Stimulated activated naive CD8-positive, alpha-beta T cell treated with anti-CD3 and anti-CD28 coated beads, Interleukin-15, Interleukin-2, amounts not matched to agents 100 ng/mL and 50 ng/mL, for 24 hours (primary cell): ENCODE data around the gene HOXA6.

Experiments used
- H3K27ac Mint-ChIP-seq: one replicate; pipeline ENCODE4 v1.8.0; 2021; ENCODE audit warnings: mild to moderate bottlenecking, mixed read lengths
- H3K27me3 Mint-ChIP-seq: one replicate; pipeline ENCODE4 v1.8.0; 2021; ENCODE audit warnings: mixed read lengths
- H3K36me3 Mint-ChIP-seq: one replicate; pipeline ENCODE4 v1.8.0; 2021; ENCODE audit warnings: low read depth, mixed read lengths
- H3K4me1 Mint-ChIP-seq: one replicate; pipeline ENCODE4 v1.8.0; 2021; ENCODE audit warnings: low read depth, mixed read lengths
- H3K4me3 Mint-ChIP-seq: one replicate; pipeline ENCODE4 v1.8.0; 2021; ENCODE audit warnings: mild to moderate bottlenecking, mixed read lengths
- H3K9me3 Mint-ChIP-seq: one replicate; pipeline ENCODE4 v1.8.0; 2021; ENCODE audit warnings: mixed read lengths

HOXA6 gene

GRCh38 chr7:27179503-27180430 lies 32.2 kb upstream of the HOXA6 start:
- peaks cover 19% of the 10 kb centered on the region for H3K4me1 Mint-ChIP-seq

GRCh38 chr7:27179030-27179429 lies 31.5 kb upstream of the HOXA6 start:
- no peaks in the 10 kb centered on the region for H3K9me3 Mint-ChIP-seq
- no peaks in the 10 kb centered on the region for H3K36me3 Mint-ChIP-seq
- H3K4me1 Mint-ChIP-seq, result peaks cover 18% of the 10 kb centered on the region
- H3K4me3 Mint-ChIP-seq, result no peak overlapping the region
- peaks cover 73% of the 10 kb centered on the region for H3K27me3 Mint-ChIP-seq
- H3K27ac Mint-ChIP-seq, result no peak overlapping the region

More at GRCh38 chr7:27179503-27180430, 32.2 kb upstream of the HOXA6 start:
- Mint-ChIP-seq H3K4me3 (peak overlapping the region; percentile 4), H3K27ac (no peak overlapping the region), H3K9me3 (no peaks in the 10 kb centered on the region), H3K27me3 (peaks cover 74% of the 10 kb centered on the region), H3K36me3 (no peaks in the 10 kb centered on the region)

- H3K27me3 Mint-ChIP-seq, result peaks cover 68% of the 10 kb centered on the region
- no peaks in the 10 kb centered on the region for H3K36me3 Mint-ChIP-seq
- H3K9me3 Mint-ChIP-seq, result no peaks in the 10 kb centered on the region
- no peak overlapping the region for H3K27ac Mint-ChIP-seq
- H3K4me3 Mint-ChIP-seq, result no peak overlapping the region
- H3K4me1 Mint-ChIP-seq, result peaks cover 13% of the 10 kb centered on the region
Observed at GRCh38 chr7:27178366-27178765, 30.8 kb upstream of the HOXA6 start.

GRCh38 chr7:27177795-27178320 lies 30.3 kb upstream of the HOXA6 start:
- peaks cover 65% of the 10 kb centered on the region for H3K27me3 Mint-ChIP-seq
- H3K9me3 Mint-ChIP-seq, result no peaks in the 10 kb centered on the region
- H3K36me3 Mint-ChIP-seq, result no peaks in the 10 kb centered on the region
- no peak overlapping the region for H3K27ac Mint-ChIP-seq
- peaks cover 13% of the 10 kb centered on the region for H3K4me1 Mint-ChIP-seq
- H3K4me3 Mint-ChIP-seq, result no peak overlapping the region

- Mint-ChIP-seq H3K9me3 (no peaks in the 10 kb centered on the region), H3K27ac (no peak overlapping the region), H3K4me3 (no peak overlapping the region), H3K36me3 (no peaks in the 10 kb centered on the region), H3K27me3 (peaks cover 63% of the 10 kb centered on the region), H3K4me1 (peaks cover 16% of the 10 kb centered on the region)
Observed at GRCh38 chr7:27176962-27177794, 29.6 kb upstream of the HOXA6 start.

GRCh38 chr7:27176524-27176845 lies 28.9 kb upstream of the HOXA6 start:
- H3K4me3 Mint-ChIP-seq, result no peak overlapping the region
- H3K27ac Mint-ChIP-seq, result no peak overlapping the region
- H3K9me3 Mint-ChIP-seq, result no peaks in the 10 kb centered on the region
- H3K4me1 Mint-ChIP-seq, result peaks cover 23% of the 10 kb centered on the region
- no peaks in the 10 kb centered on the region for H3K36me3 Mint-ChIP-seq
- peaks cover 65% of the 10 kb centered on the region for H3K27me3 Mint-ChIP-seq

- no peak overlapping the region for H3K27ac Mint-ChIP-seq
- peaks cover 25% of the 10 kb centered on the region for H3K4me1 Mint-ChIP-seq
- H3K4me3 Mint-ChIP-seq, result no peak overlapping the region
- no peaks in the 10 kb centered on the region for H3K9me3 Mint-ChIP-seq
- H3K27me3 Mint-ChIP-seq, result peaks cover 66% of the 10 kb centered on the region
- H3K36me3 Mint-ChIP-seq, result no peaks in the 10 kb centered on the region
Observed at GRCh38 chr7:27175626-27176523, 28.3 kb upstream of the HOXA6 start.

GRCh38 chr7:27174874-27175625 lies 27.5 kb upstream of the HOXA6 start:
- H3K9me3 Mint-ChIP-seq, result no peaks in the 10 kb centered on the region
- no peak overlapping the region for H3K27ac Mint-ChIP-seq
- H3K4me3 Mint-ChIP-seq, result peak overlapping the region; percentile 41
- H3K36me3 Mint-ChIP-seq, result no peaks in the 10 kb centered on the region
- peaks cover 28% of the 10 kb centered on the region for H3K4me1 Mint-ChIP-seq
- peaks cover 69% of the 10 kb centered on the region for H3K27me3 Mint-ChIP-seq

- Mint-ChIP-seq H3K36me3 (no peaks in the 10 kb centered on the region), H3K27me3 (peaks cover 66% of the 10 kb centered on the region), H3K4me1 (peaks cover 23% of the 10 kb centered on the region), H3K4me3 (peak within 1 kb of the TSS; percentile 51), H3K9me3 (no peaks in the 10 kb centered on the region), H3K27ac (no peak within 1 kb of the TSS)
Observed at GRCh38 chr7:27173956-27174873, 26.6 kb upstream of the HOXA6 start, which contains the start of gene HOXA10. Gene HOXA10, minus strand, starts transcription at chr7:27174320. Its CDS starts 14 bp downstream, at chr7:27174306.

GRCh38 chr7:27173511-27173955 lies 26.0 kb upstream of the HOXA6 start:
- H3K36me3 Mint-ChIP-seq, result no peaks in the 10 kb centered on the region
- H3K27me3 Mint-ChIP-seq, result peaks cover 65% of the 10 kb centered on the region
- no peak overlapping the region for H3K27ac Mint-ChIP-seq
- H3K9me3 Mint-ChIP-seq, result no peaks in the 10 kb centered on the region
- H3K4me3 Mint-ChIP-seq, result no peak overlapping the region
- peaks cover 26% of the 10 kb centered on the region for H3K4me1 Mint-ChIP-seq

GRCh38 chr7:27172823-27173510 lies 25.4 kb upstream of the HOXA6 start:
- Mint-ChIP-seq H3K27me3 (peaks cover 66% of the 10 kb centered on the region), H3K36me3 (no peaks in the 10 kb centered on the region), H3K9me3 (no peaks in the 10 kb centered on the region), H3K4me1 (peaks cover 27% of the 10 kb centered on the region), H3K27ac (no peak overlapping the region), H3K4me3 (peak overlapping the region; percentile 41)

- H3K27ac Mint-ChIP-seq, result peak overlapping the region; percentile 70
- H3K4me3 Mint-ChIP-seq, result peak overlapping the region; percentile 59
- H3K9me3 Mint-ChIP-seq, result no peaks in the 10 kb centered on the region
- no peaks in the 10 kb centered on the region for H3K36me3 Mint-ChIP-seq
- H3K4me1 Mint-ChIP-seq, result peaks cover 27% of the 10 kb centered on the region
- peaks cover 67% of the 10 kb centered on the region for H3K27me3 Mint-ChIP-seq
Observed at GRCh38 chr7:27172315-27172774, 24.8 kb upstream of the HOXA6 start.
